ENCODE results near the gene TEKT2.

TEKT2 gene

DNA sequence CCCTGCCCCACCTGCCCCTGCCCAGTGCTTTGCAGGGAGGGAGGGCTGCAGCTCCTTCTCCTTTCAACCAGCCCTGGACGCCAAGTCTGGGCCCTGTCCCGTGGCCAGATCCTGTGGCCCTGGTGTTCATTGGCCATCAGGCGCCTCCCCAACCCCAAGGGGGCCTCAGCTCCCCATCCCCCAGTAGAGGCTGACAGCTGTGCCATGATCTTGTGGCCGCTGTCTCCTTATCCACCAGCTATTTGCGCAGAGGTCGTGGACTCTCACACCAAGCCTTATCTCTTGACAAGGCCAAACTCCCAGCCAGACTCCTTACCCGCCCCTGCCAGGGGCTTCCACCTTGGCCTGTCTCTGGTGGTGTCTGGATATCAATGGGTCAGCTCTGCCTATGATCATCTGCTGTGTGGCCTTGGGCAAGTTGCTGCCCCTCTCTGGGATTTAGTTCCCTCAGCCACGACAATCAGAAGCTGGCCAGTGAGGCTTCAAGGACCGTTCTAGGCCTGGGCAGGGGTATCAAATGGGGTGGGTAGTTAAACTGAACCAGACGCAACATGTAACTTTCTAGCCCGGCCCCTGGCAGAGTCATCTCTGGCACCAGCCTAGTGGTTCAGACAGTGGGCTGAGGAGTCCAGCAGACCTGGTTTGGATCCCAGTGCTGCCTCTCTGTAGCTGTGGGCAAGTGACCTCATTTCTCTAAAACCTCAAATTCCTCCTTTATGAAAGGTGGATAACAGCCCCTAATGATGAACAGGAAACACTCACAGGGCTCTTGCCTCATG lies 44.4 kb downstream of the TEKT2 start:
- no peak for DNase-seq (ENCODE audit: low read depth)

DNA sequence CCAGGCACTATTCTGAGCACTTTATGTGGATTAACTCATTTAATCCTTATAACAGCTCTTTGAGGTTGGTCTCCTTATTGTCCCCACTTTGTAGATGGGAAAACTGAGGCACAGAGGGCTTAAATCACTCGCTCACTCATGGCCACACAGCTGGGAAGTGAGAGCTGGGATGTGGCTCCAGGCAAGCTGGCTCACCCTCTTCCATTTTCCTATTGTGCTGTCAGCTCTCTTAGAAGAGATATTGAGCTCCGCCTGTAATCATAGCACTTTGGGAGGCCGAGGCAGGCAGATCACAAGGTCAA lies 45.0 kb downstream of the TEKT2 start:
- DNase-seq (ENCODE audit: low read depth): no peak

- DNase-seq (ENCODE audit: low read depth): no peak
Measured at GRCh38 chr1:36132029-36132428, 48.1 kb downstream of the TEKT2 start.

- peak; percentile 98 for DNase-seq (ENCODE audit: low read depth)
Measured at GRCh38 chr1:36133484-36133883, 49.6 kb downstream of the TEKT2 start.

DNA sequence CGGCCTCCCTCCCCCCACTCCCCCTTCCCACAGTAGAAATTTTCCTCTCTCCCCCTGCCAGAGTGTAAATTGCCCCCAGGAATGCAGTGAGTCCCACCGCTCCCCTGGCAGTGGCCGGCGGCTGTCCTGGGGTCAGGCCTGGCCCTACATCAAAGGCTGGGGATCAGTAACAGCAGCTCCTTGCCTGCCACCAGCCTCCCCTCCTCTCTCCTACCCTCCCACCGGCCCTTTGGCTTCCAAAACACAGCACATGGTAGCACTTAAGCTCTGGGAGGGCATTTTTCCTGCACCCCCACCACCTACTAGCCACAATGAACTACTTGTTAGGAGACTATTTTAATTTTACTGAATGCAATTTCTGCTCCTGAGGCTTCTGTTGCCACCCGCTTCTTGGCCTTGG lies 50.1 kb downstream of the TEKT2 start:
- no peak for DNase-seq (ENCODE audit: low read depth)

DNA sequence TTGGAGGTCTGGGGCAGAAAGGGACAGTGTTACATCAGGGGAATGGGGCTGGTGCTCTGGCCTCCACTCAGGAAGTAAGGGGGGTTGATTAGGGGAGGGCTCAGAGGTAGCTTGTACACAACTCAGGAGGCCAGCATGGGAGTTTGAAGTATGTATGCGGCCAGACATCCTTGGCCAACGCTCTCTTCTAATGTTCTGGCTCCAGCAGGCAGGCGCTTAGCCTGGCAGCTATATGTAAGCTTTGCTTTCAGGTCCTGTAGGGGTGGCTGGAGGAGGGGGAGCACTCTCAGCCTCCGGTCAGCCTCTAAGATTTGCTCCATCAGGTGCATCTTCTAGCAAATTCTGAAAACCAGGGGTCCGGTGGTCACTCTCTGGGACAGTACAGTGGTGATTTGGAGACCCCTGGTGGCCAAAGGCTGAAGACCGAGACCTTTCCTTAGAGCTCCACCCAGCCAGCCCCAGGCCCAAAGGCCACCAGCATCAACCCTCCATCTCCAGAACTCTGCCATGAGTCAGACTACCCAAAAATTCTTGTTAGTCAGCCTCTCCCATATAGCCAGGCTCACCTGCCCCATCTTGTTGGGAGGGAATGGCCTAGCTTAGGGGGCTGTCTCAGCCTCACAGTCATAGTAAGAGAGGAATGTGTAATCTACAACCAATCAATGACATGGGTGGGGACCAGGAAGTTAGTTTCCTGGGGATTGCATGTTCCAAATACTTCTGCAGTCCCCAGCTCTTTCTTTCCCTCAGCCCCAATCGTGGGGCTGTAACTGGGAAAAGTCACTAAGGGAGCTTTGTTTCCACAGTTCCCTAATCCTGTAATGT lies 50.8 kb downstream of the TEKT2 start:
- peak; percentile 36 for DNase-seq (ENCODE audit: low read depth)

DNA sequence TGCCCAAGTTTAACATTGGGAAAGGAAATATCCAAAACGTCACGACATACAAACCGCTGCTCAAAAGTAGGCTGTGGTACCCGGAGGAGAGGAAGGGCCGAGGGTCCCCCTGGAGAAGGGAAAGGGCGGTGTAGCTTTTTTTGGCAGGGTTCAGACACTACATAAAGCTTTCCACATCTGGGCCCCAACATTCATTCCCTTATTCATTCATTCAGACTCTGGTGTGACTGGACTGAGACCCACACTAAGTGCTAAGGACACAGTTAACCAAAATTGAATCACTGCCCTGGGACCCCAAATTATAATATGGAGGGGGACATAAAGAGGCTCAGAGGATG lies 51.4 kb downstream of the TEKT2 start:
- DNase-seq (ENCODE audit: low read depth): peak; percentile 49

DNA sequence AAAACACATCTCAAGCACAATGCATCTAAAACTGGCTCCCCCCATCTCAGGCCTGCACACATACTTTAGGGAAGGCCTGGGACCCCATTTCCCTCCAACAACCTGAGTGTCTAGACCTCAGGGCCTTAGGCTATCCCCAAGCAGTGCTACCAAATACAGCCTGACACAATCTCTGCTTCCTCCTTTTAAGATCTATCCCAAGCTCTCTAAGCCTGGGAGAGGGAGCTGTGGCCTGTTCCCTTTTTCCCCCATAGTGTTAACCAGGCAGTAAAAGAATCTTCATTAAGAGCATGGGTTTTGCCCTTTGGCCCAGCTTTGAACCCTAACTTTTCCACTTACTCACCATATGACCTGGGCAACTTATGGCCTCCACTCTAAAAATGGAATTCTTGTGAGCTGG lies 51.9 kb downstream of the TEKT2 start:
- DNase-seq (ENCODE audit: low read depth): no peak

DNA sequence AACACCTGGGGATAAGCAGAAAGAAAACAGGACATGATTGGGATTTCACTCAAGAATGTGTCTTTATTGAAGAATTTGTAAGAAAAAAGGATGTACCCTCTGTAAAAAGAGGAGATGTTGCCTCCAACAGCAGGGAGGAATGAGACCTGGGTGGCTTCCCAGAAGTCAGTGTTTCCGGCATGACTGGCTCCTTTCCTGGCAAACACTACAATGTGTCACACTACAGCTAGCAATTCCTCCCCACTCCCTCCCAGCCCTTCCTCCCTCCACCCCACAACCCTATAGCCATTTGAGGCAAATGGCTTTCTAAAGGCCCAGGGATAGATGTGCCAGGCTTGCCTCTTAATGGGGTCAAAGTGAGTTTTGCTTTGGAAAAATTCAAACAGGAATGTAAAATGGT lies 52.6 kb downstream of the TEKT2 start:
- peak; percentile 90 for DNase-seq (ENCODE audit: low read depth)

- DNase-seq (ENCODE audit: low read depth): no peak
Measured at GRCh38 chr1:36137226-36137625, 53.3 kb downstream of the TEKT2 start.

DNA sequence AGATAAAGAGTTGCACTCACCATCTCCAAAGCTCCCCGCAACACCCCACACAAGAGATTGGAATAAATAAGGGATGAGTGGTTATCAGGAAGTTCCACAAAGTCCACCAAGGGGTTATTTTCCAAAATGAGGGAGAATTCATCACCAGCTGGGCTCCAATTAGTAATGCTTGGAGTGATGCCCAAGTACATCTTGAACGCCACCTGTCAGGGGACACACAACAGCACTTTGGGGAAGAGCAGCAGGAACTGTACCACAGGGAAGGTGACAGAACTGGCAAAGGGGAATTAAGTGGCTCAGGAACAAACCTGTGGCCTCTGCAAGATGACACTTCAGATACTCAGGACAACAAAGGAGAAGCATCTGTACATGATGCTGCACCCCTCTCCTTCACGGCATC lies 53.9 kb downstream of the TEKT2 start:
- DNase-seq (ENCODE audit: low read depth): no peak
